ENCODE data around the gene PUDP.

Gene PUDP

DNA sequence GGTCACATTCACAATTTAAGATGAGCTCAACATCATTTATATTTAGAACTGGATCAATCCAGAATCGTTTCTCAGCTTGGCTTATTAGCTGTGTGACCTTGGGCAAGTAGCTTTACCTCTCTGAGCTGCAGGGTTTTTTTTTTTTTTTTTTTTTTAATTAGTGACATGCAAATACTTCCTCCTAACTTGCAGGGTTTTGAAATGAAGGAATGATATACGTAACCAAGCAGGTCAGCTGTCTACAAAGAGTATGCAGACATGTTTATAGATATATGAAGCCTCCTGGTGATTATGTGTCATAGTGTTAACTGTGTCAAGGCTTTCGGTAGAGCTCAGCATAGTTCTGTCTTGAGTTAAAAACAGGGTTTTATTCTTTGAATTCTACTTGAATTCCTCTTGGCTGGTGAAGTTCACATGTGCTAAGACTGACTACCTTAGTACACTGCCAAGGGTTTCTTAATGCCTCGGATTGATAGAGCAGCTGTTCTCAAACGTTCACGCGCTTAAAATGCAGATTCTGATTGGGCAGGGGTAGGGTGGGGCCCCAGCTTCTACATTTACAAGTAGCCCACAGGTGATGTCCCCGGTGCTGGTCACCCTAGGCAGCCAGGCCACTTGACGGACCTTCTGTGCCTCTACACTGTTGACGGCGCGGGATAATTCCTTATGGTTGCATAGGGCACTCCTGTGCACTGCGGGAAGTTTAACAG, 1.1 kb downstream of the PUDP start:
- no peak for DNase-seq (ENCODE audit: low spot score)

DNA sequence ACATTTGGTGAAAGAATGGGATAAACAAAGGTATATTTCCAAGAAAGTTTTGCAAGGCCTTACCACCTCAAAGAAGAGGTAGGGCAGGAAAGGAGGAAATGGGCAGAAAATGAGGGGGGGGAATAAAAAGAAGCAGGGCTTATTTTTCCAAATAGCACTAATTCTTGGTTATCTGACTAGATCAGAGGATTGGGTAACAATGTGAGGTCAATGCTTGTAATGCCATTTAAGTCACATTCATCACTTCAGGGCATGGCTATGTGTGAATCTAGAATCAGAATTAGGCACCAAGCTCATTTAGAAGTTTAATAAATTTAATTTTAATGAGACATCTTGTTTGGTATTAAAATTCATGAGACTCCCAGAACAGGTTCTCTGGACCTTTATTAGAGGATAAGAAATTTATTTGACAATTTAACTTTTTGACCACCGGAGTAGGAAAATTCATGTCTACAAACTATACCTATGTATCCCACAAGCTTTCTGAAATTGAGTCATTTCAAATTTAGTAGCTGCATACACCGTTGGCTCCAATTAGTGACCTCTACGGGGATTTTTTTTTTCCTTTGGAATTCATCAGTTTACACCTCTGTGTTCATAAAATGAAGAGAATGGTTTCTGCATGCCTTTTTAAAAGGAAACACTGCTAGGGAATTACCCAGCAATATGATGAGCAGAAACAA, 1.8 kb downstream of the PUDP start:
- no peak for DNase-seq (ENCODE audit: low spot score)

DNA sequence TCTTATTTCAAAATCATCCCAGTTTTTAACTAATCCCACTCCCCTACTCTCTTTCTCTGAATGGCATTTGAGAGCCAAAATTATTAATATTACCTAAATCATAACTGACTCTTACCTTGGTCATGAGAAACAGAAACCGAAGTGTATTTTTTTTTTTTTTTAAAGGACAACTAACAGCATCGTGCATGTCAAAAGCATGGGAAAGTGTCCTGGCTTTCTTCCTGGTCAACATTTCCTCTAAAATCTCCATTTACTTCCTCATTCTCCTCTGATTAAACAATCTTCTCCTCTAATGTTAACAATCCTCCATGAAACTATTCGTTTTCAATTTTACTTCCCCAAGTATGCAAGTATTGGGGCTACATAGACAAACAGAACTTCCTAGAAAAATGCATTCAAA, 2.5 kb downstream of the PUDP start:
- no peak for DNase-seq (ENCODE audit: low spot score)

DNA sequence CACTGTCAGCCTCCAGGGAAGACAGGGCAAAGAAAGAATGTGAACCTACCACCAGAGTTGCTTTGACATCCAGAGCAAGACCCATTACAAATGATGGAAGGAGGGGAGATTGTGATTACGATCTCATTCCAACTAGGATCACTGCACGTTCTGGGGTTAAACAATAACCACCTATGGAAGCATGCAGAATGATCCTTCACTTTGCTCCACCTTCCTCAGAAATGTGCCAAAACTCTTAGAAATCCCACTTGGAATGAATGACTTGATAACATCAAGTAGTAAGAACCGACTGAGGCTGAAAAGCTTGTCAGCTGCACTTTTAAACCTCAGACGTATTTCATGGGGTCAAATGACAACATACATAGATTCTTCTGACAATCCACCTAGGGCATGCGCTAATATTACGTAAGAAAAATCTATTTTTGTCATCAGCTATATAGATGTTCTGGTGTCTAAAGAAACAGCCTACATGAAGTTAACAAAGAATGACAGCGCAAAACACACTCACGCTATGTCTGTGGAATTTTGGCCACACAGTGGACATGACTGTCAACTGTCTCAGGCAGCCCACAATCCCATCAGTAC, 3.9 kb downstream of the PUDP start:
- DNase-seq (ENCODE audit: low spot score) = no peak

DNA sequence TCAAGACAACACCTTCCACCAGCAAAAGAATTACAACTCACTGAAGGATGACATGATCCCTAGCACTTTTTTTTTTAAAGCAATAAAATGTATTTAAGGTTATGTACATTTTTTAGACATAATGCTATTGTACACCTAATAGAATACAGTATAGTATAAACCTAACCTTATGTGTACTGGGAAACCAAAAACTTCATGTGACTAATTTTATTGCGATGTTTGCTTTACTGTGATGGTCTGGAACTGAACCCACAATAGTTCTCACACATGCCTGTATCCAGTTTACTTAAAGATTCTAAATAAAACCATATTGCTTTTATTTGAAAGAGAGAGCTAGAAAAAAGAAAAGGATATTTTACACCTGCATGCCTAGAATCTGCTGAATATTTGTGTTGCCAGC, 4.9 kb downstream of the PUDP start:
- DNase-seq (ENCODE audit: low spot score) = no peak

DNA sequence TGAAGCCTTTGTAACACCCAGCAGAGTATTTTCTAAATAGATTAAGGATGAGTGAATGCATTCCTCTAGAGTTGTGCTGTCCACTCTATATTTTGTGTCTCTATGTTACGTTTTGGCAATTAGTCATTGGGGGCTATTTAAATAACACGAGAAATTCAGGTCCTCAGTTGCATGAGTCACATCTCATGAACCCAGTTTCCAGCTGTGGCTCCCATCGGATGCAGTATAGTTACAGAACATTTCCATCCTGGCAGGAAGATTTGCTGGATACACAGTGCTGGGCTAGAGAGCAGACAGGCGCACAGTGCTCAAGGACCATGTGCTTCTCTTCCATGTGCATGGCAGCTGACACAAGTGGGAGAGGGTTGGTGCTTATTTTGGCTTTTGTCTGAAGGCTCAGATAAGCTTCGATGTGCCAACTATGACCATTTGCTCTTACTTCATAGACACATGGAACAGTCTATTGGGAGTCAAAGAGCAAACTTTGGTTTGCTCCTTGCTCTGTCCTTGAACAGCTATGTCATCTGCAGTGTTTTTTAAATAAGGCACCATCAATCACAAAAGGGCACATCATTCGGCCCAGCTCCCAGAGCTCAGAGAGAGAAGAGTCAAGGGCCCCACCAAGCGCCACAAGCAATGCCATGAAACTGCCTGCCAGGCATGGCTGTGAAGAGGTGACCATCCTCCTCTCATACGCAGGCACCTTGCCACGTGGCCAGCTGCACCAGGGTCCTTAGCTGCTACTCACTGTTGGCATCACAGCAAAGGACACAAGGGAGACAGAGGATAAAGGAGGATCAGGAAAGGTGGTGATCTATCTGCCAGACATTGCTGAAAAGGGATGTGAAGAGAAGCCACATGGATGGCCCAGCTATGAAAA, 8.5 kb downstream of the PUDP start:
- no peak for DNase-seq (ENCODE audit: low spot score)

DNA sequence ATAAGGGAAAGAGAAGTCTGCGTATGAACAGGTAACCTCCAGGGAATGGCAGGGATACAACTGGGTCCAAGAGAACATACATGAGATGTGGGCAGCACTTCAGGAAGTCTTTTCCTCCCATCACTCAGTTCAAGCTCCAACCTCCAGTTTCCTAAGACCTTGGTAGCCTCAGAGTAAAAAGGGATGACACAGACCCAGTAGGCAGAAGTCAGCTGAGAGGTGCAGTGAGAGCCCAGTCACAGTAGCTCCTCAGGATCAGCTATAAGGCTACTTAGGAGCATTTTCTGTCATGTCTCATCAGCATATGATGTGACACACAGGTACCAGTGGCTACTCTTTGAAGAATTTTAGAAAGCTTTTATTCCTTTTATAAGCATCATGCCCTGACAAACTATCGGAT, 13.0 kb downstream of the PUDP start:
- no peak for DNase-seq (ENCODE audit: low spot score)

DNA sequence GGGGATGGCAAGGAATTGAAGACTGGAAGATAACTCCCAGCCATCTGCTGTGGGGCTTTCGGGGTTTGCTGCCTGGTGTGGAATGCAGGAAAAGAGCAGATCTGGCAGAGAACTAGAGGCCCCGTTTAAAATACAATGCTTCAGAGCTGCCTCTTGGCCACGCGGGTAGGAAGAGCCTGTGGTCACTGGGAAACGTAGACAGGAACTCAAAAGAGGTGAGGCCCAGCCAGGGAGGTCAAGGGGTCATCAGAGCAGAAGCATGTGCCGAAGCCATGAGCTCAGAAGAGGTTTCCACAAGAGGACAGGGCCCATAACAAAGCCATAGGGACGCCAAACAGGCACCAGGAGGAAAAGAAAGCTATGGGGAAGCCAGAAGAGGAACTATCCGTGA, 14.9 kb downstream of the PUDP start:
- DNase-seq (ENCODE audit: low spot score) = no peak

DNA sequence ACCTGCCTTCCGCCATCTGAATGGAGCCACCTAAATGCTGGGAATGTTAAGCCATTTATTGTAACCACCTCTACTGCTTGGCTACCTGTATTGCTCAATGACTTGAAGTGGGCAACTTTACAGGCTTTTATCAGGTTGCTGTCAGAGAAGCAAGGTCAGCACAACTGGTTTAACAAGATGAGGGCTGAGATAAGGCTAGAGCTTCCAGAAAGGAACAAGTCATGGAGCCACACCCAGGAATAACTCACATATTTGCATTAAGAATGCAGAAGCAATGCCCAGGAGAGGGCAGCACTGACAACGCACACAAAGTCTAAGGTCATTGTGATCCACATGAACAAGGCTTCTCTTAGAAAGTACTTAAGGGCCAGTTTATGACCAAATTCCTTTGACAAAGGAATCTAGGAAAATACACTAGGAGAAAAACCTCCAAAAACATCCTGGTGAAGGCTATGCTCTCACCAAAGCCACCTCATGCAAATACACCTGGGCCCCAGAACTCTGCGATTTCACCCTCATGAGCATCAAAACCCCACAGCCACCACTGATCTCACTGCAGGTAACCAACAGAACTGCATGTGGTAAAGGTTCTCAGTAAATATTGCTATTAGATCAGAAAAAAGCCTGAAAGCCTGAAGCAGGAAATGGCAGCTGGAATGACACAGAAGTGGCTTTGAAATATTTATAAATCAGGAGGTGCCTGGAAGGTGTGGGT, 15.5 kb downstream of the PUDP start:
- DNase-seq (ENCODE audit: low spot score) = no peak

DNA sequence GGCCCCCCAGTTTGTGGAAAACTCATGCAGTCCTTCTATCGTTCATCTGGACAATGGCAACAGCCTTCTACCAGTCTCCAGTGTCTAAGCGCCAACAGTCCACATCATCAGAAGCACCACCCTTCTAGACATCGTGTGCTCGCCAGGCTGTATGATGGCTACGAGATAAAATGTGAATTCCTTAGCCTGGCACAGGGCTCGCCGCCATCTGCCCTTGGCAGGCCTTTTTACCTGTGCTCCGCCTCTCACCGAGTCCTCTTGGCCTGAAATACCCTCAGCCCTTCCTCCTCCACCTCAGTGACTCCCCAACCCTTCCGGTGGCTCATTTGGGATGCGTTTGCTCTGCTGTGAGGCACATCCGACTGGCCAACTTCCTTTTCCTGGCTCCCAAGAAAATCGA, 16.3 kb downstream of the PUDP start:
- DNase-seq (ENCODE audit: low spot score) = no peak

DNA sequence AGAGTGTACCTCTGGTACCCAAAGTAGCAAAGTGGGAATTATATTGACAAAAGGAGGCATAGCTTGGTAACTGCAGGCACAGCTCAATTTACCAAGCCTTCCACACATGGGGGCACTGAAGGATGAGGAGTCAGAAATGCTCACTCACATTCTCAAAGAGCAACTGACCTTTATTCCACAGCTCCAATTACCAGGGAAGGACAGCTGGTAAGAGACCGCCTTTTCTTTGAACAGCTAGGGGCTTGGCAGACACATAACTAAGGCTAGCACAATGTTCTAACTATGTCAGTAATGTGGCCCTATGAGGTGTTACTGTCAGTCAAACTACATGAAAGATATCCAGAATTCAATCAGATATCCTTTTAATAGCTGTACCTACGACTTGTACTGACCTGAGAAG, 20.9 kb downstream of the PUDP start:
- DNase-seq (ENCODE audit: low spot score) = no peak

DNA sequence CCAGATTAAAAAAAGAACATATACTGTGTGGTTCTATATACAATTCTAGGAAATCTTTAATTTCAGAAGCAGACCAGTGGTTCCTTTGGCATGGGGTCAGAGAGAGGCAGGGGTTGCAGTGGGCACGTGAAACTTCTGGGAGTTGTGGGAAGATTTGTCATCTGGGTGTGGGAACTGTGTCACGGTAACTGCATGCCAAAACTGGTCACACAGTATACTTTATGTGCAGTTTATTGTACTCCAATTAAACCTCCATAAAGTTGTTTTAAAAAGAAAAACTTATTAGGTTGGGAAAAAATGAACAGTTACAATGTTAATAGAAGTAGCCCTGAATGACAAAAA, 27.1 kb downstream of the PUDP start:
- DNase-seq (ENCODE audit: low spot score) = no peak

DNA sequence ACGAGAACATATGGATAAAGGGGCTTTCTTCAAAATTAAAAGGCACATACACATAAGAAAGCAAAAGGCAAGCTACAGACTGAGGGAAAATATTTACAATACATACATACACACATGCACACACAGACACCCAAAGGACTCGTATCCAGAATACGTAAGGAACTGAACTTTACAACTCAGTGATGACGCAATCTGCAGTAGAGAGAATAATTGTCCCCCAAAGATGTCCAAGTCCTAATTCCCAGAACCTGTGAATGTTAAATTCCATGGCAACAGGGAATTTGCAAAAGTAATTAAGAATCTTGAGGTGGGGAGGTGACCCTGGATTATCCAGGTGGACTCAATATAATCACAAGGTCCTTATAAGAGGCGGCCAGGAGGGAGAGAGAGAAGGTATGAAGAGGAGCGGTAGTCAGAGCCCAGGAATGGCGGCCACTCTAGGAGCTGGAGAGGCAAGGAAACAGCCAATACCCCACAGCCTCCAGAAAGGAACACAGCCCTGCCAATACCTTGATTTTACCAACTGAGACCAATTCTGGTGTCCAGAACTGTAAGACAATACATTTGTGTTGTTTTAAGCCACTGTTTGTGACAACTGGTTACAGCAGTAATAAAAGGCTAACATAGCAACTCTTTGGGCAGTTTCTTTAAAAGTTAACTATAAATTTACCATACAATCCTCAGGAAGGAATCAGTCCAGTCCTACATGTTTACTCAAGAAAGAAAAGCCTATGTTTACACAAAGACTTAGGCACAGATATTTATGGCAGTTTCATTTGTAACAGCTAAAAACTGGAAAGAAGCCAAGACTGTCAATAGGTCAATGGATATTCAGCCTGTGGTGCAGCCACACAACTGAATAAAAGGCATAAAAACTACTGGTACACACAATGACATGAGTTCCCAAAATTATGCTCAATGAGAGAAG, 27.7 kb downstream of the PUDP start:
- DNase-seq (ENCODE audit: low spot score) = no peak

DNA sequence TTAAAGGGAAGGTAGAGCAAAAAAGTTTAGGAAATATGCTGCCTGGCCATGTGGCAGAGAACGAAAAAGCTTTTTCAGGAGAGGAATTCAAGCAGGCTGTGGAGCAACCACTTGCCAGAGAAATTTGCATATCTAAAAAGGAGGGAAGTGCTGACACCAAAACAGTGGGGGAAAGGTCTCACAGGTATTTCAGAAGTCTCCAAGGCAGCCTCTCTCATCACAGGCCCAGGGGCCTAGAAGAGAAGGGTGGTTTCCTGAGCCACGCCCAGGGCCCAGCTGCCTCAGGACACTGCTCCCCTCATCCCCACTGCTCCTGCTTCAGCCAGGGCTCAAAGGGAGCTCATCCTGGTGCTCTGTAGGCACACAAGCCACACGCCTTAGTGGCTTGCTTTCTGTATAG, 30.4 kb downstream of the PUDP start:
- no peak for DNase-seq (ENCODE audit: low spot score)

DNA sequence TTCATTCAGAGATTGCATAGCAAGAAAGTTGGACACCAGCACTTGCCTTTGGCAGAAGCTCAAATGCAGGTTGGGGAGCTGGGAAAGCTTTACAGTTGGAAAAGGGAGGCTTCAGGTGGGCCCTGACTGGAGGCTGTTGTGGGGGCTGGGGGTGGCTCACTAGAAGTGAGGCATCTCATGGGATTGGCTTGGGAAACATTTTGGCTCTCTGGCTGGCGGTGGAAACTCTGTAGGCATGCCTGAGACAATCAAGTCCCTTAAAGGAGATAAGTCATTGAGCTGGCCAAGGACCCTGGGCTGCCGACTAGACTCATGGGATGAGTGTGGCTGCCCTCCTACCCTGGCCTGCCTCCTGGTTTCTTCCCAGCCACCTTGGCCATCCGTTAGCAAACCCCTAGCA, 31.9 kb downstream of the PUDP start:
- DNase-seq (ENCODE audit: low spot score) = no peak

DNA sequence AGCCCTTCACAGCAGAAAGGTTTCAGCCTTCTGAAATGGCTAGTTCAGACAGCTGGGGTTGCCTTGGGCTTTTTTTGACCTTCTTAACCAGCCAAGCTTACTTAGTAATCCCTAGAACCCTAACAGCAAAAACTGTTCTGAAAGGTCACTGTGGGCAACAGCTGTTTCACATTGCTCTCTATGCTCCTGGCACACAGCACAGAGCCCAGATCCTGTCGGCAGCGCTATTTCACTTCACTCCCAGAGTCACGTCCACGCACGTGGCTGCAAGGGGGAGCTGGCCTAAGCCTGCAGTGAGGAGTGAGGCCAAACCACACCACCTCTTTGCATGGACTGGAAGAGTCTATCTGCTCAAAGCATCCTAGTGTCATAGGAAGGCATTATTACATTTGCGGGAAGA, 32.4 kb downstream of the PUDP start:
- no peak for DNase-seq (ENCODE audit: low spot score)

DNA sequence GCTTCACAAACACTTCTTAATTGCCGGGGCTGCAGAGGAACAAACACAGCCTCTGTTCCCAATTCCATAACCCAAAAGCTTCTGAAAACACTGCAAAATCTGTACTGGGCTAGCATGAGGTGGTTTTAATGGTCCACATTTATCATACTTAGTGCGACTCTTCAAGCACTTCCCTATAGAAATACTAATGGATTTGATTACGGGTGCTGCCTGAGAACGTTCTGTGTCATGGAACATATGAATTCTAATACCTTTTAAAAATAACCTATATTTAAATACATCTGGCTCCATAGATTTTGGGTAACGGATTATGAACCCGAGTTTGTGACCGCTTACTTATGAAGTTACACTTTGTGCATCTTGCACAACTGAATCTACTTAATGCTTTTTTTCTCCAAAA, 35.9 kb downstream of the PUDP start:
- DNase-seq (ENCODE audit: low spot score) = no peak

DNA sequence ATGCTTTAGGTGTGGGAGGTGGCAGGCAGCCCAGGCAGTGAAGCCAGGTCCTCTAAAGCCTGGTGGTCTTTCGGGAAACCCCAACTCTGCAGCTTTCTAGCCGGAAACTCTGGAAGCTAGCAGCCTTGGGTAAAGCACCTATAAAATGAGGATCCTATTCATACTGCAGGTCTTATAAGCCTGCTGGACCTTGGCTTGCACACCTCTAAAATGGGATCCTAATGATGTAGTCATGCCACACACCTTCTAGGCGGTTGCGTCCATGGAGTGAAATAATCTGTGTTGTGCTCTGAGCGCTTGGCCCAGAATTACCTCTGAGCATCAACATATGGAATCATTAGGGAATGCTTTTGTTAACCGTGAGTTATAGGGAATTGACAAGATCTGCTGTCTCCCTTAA, 36.4 kb downstream of the PUDP start:
- DNase-seq (ENCODE audit: low spot score) = no peak

DNA sequence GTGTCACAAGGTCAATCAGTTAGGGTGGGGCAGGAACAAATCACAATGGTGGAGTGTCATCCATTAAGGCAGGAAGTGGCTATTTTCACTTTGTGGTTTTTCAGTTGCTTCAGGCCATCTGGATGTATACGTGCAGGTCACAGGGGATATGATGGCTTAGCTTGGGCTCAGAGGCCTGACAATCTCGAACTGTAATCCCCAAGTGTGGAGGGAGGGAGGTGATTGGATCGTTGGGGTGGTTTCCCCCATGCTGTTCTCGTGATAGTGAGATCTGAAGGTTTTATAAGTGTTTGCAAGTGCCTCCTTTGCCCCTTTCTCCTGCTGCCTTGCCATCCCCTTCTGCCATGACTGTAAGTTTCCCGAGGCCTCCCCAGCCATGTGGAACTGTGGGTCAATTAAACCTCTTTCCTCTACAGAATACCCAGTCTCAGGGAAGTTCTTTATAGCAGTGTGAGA, 37.1 kb downstream of the PUDP start:
- no peak for DNase-seq (ENCODE audit: low spot score)

DNA sequence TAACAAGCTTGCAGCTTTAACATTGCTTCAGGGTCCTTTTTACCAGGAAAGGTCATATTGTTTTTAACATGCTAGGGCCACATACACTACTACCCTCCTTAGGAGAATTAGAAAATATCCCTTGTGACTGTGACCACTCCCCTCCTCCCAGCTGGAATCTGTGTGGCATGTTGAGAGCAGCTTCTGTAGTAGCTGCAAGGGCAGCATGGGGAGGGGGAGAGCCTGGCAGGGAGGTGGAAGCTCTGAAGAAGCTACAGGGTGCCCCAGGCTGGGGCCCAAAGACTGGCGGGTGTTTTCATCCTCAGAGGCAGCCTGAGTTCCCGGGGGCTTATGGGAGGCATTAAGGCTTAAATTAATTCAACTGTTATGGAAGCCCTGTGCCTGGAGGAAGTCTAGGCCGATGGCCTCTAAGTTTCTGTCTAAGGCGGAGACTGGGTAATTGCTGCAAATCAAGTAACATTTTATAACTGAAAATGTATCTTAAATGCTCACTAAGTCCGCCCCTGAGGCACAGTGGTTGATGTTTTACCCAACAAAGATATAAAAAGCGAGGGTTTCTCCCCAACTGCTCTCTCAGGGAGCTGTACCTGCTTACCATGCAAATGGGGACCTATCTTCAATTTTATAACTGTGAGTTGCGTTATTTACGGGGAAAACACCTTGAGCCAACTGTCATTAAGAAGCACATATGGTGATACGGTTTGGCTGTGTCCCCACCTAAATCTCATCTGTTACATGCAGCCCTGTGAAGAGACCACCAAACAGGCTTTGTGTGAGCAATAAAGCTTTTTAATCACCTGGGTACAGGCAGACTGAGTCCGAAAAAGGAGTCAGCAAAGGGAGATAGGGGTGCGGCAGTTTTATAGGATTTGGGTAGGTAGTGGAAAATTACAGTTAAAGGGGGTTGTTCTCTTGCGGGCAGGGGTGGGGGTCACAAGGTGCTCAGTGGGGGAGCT, 37.8 kb downstream of the PUDP start:
- DNase-seq (ENCODE audit: low spot score) = no peak

Data from ecto neural progenitor cell (in vitro differentiated cells).